GM12891 (cell line): ENCODE results near the gene RBM23.
"Not testable (repeated sequence)": the region's sequence is repeated elsewhere in the genome, so short reads cannot be mapped to it uniquely, and the experiment has no call there.

Experiments used
- DNase-seq: peaks from one replicate; pipeline ENCODE4 v3.0.0; 2011; ENCODE audit warnings: low spot score; ENCODE audit not compliant: insufficient read length
- FAIRE-seq: peaks from 2 replicates; lab custom pipeline; 2011; peaks lifted over from hg19 to GRCh38; lab: Jason Lieb, UNC
- PAX5 ChIP-seq: IDR thresholded peaks from 2 replicates; pipeline ENCODE4 v1.6.1; 2011; ENCODE audit warnings: low read length, moderate library complexity, mild to moderate bottlenecking; ENCODE audit not compliant: insufficient read depth, severe bottlenecking
- POLR2A ChIP-seq: IDR thresholded peaks from 2 replicates; pipeline ENCODE4 v1.6.1; 2011; ENCODE audit warnings: low read depth, low read length, control low read depth
- POLR2AphosphoS5 ChIP-seq: IDR thresholded peaks from 2 replicates; pipeline ENCODE4 v1.6.1; 2011; ENCODE audit warnings: low read depth, low read length, control low read depth
- POU2F2 ChIP-seq: IDR thresholded peaks from 2 replicates; pipeline ENCODE4 v1.6.1; 2011; ENCODE audit warnings: low read depth, mild to moderate bottlenecking, control low read depth, low read length, moderate library complexity
- SPI1 ChIP-seq: IDR thresholded peaks from 2 replicates; pipeline ENCODE4 v1.6.1; 2011; ENCODE audit warnings: low read depth, low read length, control low read depth
- TAF1 ChIP-seq: IDR thresholded peaks from 2 replicates; pipeline ENCODE4 v1.6.1; 2011; ENCODE audit warnings: low read depth, low read length, control low read depth

Gene RBM23

DNA sequence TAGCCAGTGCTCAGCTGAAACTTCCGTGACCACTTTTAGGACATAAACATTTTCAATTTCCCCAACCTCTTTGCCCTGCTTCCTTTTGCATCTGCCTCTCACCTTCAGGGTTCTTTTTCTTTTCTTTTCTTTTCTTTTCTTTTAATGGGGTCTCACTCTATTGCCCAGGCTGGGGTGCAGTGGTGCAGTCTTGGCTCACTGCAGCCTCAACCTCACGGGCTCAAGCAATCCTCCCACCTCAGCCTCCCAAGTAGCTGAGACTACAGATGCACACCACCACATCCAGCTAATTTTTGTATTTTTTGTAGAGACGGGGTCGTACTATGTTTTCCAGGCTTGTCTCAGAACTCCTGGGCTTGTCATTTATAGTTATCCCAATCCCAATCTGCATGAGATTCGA lies 52.1 kb downstream of the RBM23 start:
- no peak for TF ChIP-seq TAF1
- TF ChIP-seq POU2F2: no peak
- no peak for TF ChIP-seq POLR2A
- no peak for TF ChIP-seq SPI1
- no peak for TF ChIP-seq POLR2AphosphoS5
- TF ChIP-seq PAX5: no peak
- FAIRE-seq: no peak

DNA sequence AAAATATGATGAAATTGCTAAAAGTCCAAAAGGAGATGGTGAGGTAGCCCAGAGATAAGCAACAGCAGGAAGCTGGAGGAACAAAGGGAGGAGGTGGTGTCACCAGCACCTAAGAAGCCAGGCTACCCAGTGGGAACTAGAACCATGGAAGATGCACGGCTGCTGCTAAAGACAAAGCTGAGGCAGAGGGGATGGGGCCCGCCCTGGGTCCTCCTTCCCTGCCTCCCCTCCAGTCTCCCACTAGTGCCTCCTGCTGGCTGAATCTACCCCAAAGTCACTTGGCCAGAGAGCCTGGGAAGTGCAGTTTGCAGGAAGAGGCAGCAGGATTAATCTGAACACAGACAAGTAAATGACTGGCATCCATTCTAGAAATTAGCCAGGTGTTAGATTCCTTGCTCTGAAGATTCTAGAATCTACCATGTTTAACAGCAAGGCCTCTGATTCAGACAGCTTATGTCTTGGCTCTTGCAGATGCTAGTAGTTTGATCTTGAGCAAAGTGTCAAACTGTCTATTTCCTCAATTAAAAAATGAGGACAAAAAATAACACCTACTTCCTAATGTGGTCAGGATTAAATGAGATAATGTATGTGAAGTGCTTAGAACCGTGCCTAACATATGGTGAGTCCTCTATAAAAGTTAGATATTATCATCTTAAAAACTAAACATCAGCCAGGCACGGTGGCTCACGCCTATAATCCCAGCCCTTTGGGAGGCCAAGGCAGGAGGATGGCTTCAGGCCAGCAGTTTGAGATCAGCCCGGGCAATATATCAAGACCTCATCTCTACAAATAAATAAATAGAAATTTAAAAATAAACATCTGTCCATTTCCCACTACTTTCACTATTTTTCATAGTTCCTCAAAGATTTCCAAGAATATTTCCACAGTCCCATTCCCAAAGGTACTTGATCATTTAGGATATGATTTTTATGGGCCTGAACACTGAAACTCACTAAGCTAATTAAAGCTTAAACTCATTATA lies 53.2 kb downstream of the RBM23 start:
- TF ChIP-seq SPI1: no peak
- TF ChIP-seq POU2F2: no peak
- no peak for TF ChIP-seq POLR2AphosphoS5
- TF ChIP-seq POLR2A: no peak
- no peak for TF ChIP-seq TAF1
- no peak for TF ChIP-seq PAX5
- FAIRE-seq (no peak), DNase-seq (no peak)

More for the DNA sequence above, 52.1 kb downstream of the RBM23 start:
- no peak for DNase-seq

DNA sequence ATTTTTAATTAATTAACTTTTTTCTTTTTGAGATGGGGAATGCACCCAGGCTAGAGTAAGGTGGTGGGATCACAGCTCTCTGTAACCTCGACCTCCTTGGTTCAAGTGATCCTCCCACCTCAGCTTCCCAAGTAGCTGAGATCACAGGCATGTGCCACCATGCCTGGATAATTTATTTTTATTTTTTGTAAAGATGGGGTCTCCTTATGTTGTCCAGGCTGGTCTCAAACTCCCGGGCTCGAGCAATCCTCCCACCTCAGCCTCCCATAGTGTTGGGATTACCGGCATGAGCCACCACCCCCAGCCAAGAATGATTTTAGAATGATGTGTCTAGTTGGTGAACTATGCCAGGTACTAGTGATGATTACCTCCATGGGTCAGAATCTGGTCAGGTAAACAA lies 54.0 kb downstream of the RBM23 start:
- TF ChIP-seq SPI1 (no peak), TAF1 (no peak), POU2F2 (no peak), PAX5 (no peak), POLR2AphosphoS5 (no peak), POLR2A (no peak)
- FAIRE-seq: no peak

DNA sequence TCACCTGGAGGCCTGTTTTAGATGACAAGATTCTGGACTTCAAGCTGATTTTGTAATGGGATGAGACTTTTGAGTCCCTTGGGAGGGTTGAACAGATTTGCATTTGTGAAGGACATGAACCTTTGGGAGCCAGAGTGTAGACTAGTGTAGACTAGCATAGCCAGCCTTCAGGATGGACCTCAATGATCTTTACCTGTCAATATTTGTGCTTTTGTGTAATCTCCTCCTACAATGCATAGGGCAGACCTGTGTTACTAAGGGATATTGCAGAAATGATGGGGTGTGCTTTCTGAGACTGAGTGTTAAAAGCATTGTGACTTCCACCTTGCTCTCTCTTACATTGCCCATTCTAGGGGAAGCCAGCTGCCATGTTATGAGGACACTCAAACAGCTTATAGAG lies 57.3 kb downstream of the RBM23 start:
- FAIRE-seq (no peak), DNase-seq (no peak)
- TF ChIP-seq POU2F2 (no peak), POLR2AphosphoS5 (no peak), POLR2A (no peak), SPI1 (no peak), PAX5 (no peak), TAF1 (no peak)

More for the DNA sequence above, 54.0 kb downstream of the RBM23 start:
- DNase-seq: no peak

DNA sequence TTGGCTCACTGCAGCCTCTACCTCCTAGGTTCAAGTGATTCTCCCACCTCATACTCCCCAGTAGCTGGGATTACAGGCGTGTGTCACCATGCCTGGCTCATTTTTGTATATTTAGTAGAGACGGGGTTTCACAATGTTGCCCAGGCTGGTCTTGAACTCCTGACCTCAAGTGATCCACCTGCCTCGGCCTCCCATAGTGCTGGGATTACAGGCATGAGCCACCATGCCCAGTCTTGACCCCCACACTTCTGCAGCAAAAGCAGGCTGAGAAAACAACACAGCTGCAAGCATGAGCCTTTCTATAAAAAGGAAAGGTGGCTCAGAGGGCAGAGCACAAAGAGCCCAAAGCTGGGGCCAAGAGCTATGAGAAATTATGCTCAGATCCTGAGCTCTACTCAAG lies 58.6 kb downstream of the RBM23 start:
- not testable (repeated sequence) for FAIRE-seq, DNase-seq

DNA sequence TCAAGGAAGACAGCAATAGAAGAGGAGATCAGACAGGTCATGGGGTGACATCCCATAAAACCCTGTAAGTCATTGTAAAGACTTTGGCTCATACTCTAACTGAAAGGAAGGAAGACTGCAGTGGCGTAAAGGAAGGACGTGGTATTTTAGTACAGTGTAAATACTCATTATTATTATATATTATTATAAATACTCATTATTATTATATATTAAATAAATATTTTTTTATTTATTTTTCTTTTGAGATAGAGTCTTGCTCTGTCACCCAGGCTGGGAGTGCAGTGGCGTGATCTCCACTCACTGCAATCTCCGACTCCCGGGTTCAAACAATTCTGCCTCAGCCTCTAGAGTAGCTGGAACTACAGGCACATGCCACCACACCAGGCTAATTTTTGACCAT lies 62.5 kb downstream of the RBM23 start:
- FAIRE-seq (no peak), DNase-seq (no peak)
- TF ChIP-seq POLR2A: no peak
- no peak for TF ChIP-seq TAF1
- no peak for TF ChIP-seq SPI1
- no peak for TF ChIP-seq POLR2AphosphoS5
- TF ChIP-seq POU2F2: no peak
- no peak for TF ChIP-seq PAX5

DNA sequence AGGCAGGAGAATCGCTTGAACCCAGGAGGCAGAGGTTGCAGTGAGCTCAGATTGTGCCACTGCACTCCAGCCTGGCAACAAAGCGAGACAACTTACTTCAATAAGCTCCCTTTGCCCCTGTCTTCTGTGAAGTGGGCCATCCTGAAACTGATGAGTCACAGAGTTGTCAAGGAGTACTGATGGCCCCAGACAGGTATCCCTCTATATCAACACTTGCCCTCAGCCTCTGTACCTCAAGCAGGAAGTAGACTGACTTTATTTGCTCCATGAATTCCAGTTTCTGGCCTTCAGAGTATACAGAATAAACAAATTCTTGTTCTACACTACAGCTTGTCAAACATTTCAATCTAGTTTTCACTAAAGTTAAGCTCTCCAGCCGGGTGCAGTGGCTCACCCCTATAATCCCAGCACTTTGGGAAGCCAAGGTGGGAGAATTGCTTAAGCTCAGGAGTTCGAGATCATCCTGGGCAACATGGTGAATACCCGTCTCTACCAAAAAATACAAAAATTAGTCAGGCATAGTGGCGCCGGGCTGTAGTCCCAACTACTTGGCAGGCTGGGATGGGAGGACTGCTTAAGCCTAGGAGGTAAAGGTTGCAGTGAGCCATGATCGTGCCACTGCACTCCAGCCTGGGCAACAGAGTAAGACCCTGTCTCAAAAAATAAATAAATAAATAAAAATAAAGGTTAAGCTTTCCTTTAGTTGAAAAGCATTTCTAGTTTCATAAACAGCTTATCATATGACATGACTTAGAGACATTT lies 63.8 kb downstream of the RBM23 start:
- no peak for TF ChIP-seq POLR2A
- TF ChIP-seq TAF1: no peak
- no peak for TF ChIP-seq POU2F2
- no peak for TF ChIP-seq PAX5
- TF ChIP-seq SPI1: no peak
- no peak for TF ChIP-seq POLR2AphosphoS5
- FAIRE-seq (no peak), DNase-seq (no peak)

DNA sequence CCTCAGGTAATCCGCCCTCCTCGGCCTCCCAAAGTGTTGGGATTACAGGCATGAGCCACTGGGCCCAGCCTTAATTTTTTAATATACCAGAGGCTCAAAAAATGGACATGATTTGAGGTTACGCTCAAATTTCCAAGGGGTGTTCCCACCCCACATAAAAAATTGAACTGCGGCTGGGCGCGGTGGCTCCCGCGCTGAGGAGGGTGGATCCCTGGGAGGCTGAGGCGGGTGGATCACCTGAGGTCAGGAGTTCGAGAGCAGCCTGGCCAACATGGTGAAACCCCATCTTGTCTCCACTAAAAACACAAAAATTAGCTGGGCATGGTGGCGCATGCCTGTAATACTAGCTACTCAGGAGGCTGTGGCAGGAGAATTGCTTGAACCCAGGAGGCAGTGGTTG lies 64.7 kb downstream of the RBM23 start:
- not testable (repeated sequence) for DNase-seq, FAIRE-seq

DNA sequence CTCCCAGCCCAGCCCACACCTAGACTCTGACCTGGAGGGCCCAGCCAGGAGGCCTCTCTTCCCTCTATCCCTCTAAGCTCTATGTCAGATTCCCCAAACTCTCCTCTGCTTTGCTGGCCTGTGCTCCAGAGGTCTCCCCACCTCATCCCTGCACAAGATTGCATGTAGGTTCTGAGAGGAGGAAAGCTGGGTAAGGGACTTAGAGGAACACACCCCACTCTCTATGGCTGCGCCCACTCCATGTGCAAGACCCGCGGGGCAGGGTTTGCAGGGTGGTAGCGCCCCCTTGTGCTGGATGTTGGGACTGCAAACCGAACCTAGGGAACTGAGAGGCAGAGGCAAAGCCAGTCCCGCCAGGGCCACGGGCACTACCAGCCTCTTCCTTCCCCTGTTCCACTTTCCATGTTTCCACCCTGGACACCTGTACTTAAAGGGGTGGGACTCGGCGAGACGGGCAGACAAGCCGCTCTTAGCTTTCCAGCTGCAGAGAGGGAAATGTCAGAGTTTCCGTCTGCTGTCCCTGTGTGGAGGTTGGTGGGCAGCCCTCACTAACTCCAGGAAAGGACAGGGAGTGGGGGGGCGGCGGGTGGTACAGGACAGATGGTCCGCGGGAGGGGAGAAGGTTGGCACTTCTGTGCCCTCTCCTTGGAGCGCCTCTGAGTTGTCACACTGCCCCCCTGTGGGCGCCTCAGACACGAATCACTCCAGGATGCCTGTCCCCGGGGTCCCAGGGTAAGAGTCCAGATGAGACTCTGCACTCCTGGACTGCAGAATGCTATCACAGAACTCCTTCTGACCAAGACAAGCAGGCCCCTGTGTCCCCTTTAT lies 65.8 kb downstream of the RBM23 start:
- DNase-seq (peak; percentile 76), FAIRE-seq (peak; percentile 95)
- TF ChIP-seq TAF1 (no peak), POU2F2 (0 out of 2 replicates have a peak, but pooled peaks have one; percentile 52), PAX5 (no peak), SPI1 (peak; percentile 50; the same call in 1 of the 2 replicates), POLR2A (no peak), POLR2AphosphoS5 (no peak)
